HCT116 (cell line): ENCODE data around the gene MAP1LC3B. TPM values are rescaled to one million over a fixed set of nuclear protein-coding genes. Genes with fewer than 3 reads are reported as not detected.
A peak's percentile ranks its signal among the peaks of the same experiment; 100 is the strongest.
"Not testable (repeated sequence)": the region's sequence is repeated elsewhere in the genome, so short reads cannot be mapped to it uniquely, and the experiment has no call there.

Source experiments
- ATAC-seq: fragments of 200-7000 bp; cut with Tn5 transposase; 2 replicates; pipeline ENCODE4 v1.9.1; 2020; ENCODE audit warnings: mild to moderate bottlenecking, moderate library complexity
- BruUV-seq: library from RNA; stranded (reverse); fragments of 400-500 nt; replicated peaks from 2 replicates; lab custom pipeline; 2021; lab: Mats Ljungman, UMichigan
- CTCF ChIA-PET: fragments of 300-600 bp; sonication (Branson Sonifier 250); formaldehyde crosslinking; loops from one replicate; lab custom pipeline; 2021; ENCODE audit warnings: antibody characterized with exemption; lab: Charles Lee
- POLR2A ChIA-PET: fragments of 300-600, 350-600 bp; sonication (Branson Sonifier 250); formaldehyde crosslinking; loops from one replicate; lab custom pipeline; 2021; ENCODE audit warnings: antibody characterized with exemption; lab: Charles Lee
- RAD21 ChIA-PET, 2 experiments: fragments of 300-600 bp; sonication (Branson Sonifier 250); formaldehyde crosslinking; loops; one replicate each; lab custom pipeline; 2023; ENCODE audit warnings: low total read pairs in 2 of 2; ENCODE audit not compliant: uncharacterized antibody in 2 of 2, unreplicated experiment in 2 of 2, low non-redundant PET in 1 of 2; lab: Charles Lee
- DNase-seq: peaks from one replicate; pipeline ENCODE4 v3.0.0-alpha.2; 2010; ENCODE audit warnings: low read depth, low spot score
- H2AFZ ChIP-seq: fragments of 200-600 bp; shearing (Covaris generic), sonication (generic); 2 replicates; pipeline ENCODE4 v1.6.1; 2017; ENCODE audit warnings: low read depth, mixed run types, mixed read lengths, antibody characterized with exemption, low read length; ENCODE audit not compliant: poor library complexity, severe bottlenecking
- H3K27ac ChIP-seq: 2 replicates; pipeline ENCODE4 v1.5.1; 2012; ENCODE audit warnings: low read depth, low read length
- H3K27me3 ChIP-seq: fragments of 200-600 bp; sonication (generic); 2 replicates; pipeline ENCODE4 v1.6.1; 2016; ENCODE audit warnings: mixed run types, low read length, mixed read lengths; ENCODE audit not compliant: insufficient read depth
- H3K36me3 ChIP-seq, 2 experiments: fragments of 200-500 bp in 1 of 2; fragments of 200-600 bp in 1 of 2; sonication (Bioruptor generic) in 1 of 2; sonication (generic) in 1 of 2; 2 replicates each; pipeline versions ENCODE4 v1.5.1 to v1.6.1; 2014 to 2016; ENCODE audit warnings: low read length in 2 of 2, inconsistent platforms in 1 of 2, mixed read lengths in 1 of 2, mixed run types in 1 of 2; ENCODE audit not compliant: insufficient read depth in 2 of 2, control insufficient read depth in 1 of 2
- H3K4me1 ChIP-seq, 2 experiments: fragments of 200-600 bp in 1 of 2; sonication (generic) in 1 of 2; 2 replicates each; pipeline versions ENCODE4 v1.5.1 to v1.6.1; 2012 to 2017; ENCODE audit warnings: low read length in 2 of 2, inconsistent platforms in 1 of 2, mild to moderate bottlenecking in 1 of 2, mixed read lengths in 1 of 2, mixed run types in 1 of 2, moderate library complexity in 1 of 2; ENCODE audit not compliant: insufficient read depth in 2 of 2, control insufficient read depth in 1 of 2
- H3K4me2 ChIP-seq: fragments of 200-600 bp; sonication (generic); 2 replicates; pipeline ENCODE4 v1.6.1; 2017; ENCODE audit warnings: mixed run types, low read length, mixed read lengths
- H3K4me3 ChIP-seq, 2 experiments: fragments of 200-600 bp in 1 of 2; sonication (generic) in 1 of 2; replicated peaks in 1 of 2; 2 replicates each; pipeline ENCODE4 v1.5.1; 2011 to 2016; ENCODE audit warnings: low read length in 2 of 2, control low read depth in 1 of 2, low read depth in 1 of 2, mild to moderate bottlenecking in 1 of 2, mixed read lengths in 1 of 2, mixed run types in 1 of 2
- H3K79me2 ChIP-seq: fragments of 200-600 bp; sonication (generic); 2 replicates; pipeline ENCODE4 v1.6.1; 2017; ENCODE audit warnings: mild to moderate bottlenecking, mixed run types, low read length, moderate library complexity, mixed read lengths; ENCODE audit not compliant: insufficient read depth
- H3K9ac ChIP-seq: fragments of 200-600 bp; sonication (generic); 2 replicates; pipeline ENCODE4 v1.6.1; 2016; ENCODE audit warnings: low read length, mixed read lengths
- H3K9me2 ChIP-seq: fragments of 200-600 bp; sonication (generic), shearing (Covaris generic); 2 replicates; pipeline ENCODE4 v1.6.1; 2017; ENCODE audit warnings: mixed run types, mild to moderate bottlenecking, moderate library complexity; ENCODE audit not compliant: insufficient read depth
- H3K9me3 ChIP-seq, 2 experiments: fragments of 200-500 bp in 1 of 2; fragments of 200-600 bp in 1 of 2; sonication (Bioruptor generic) in 1 of 2; sonication (generic) in 1 of 2; 2 replicates each; pipeline ENCODE4 v1.6.1; 2014 to 2017; ENCODE audit warnings: low read length in 2 of 2, mixed read lengths in 2 of 2, inconsistent platforms in 1 of 2, low read depth in 1 of 2, mild to moderate bottlenecking in 1 of 2, mixed run types in 1 of 2, moderate library complexity in 1 of 2; ENCODE audit not compliant: control insufficient read depth in 1 of 2, insufficient read depth in 1 of 2
- H4K20me1 ChIP-seq: fragments of 200-600 bp; sonication (generic), shearing (Covaris generic); 2 replicates; pipeline ENCODE4 v1.6.1; 2017; ENCODE audit warnings: mixed run types, mild to moderate bottlenecking, moderate library complexity; ENCODE audit not compliant: insufficient read depth
- CTCF ChIP-seq, 3 experiments: fragments of 200-600 bp in 1 of 3; sonication (generic) in 1 of 3; IDR thresholded peaks in 2 of 3; conservative IDR thresholded peaks in 1 of 3; 2 replicates each; pipeline ENCODE4 v1.5.1; 2012 to 2017; ENCODE audit warnings: low read depth in 2 of 3, low read length in 2 of 3, antibody characterized with exemption in 1 of 3, borderline replicate concordance in 1 of 3, control low read depth in 1 of 3, mild to moderate bottlenecking in 1 of 3, mixed read lengths in 1 of 3, mixed run types in 1 of 3, moderate library complexity in 1 of 3; ENCODE audit not compliant: insufficient read depth in 1 of 3
- EZH2phosphoT487 ChIP-seq: fragments of 200-600 bp; IDR thresholded peaks from 2 replicates; pipeline ENCODE4 v1.6.1; 2018; ENCODE audit warnings: antibody characterized with exemption, borderline replicate concordance
- ZFX ChIP-seq: fragments of 450-650 bp; IDR thresholded peaks from 2 replicates; pipeline ENCODE4 v1.6.1; 2017
- intact Hi-C: fragments of 100-400 bp; cut with micrococcal nuclease; formaldehyde crosslinking; loops from 2 replicates; pipeline ENCODE4 v1.10.0; 2022
- total RNA-seq: library from RNA; stranded (reverse); gene quantifications from one replicate; pipeline ENCODE4 v1.2.1, GENCODE V29; 2021; ENCODE audit not compliant: unreplicated experiment

MAP1LC3B gene
- total RNA-seq, 1 experiment from 2014 or later, result 93.8 TPM

DNA sequence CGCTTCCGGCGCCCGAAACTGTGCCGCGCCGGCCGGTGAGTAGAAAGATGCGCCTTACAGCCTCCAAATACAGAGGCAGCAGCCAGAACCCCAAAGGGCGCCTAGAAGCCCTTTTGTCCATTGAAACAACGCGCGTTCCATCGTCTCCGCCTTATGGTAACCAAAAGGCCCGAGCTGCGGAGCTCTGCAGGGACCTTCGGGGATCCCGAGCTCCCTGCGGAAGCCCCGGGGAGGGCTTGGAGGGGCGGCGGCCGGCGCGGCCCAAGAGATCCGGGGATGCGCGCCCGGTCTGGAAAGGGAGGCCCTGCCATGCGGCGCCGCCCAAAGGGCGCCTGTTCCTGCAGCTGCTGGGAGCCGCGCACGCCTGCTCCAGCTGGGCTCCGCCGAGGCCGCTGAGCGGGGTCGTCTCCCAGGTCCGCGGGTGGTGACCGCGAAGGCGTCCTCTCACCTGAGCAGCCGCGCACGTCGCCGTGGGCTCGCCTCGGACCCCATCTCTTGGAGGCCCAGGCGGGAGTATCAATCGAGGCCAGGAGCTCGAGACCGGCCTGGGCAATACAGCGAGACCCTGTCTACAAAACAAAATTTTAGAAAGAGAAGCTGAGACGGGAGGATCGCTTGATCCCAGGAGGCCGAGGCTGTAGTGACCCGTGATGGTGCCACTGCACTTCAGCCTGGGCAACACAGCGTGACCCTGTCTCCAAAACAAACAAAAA is 7.8 kb upstream of the MAP1LC3B start:
- RAD21 ChIA-PET, result interaction anchor here in 1 of 2 experiments (0.6 to 1.5 kb wide), 3 partner anchors 9 to 252 kb away, joined by 3 to 4 read pairs (median 3); no protein-coding TSS in a partner anchor
- CTCF ChIA-PET, result interaction anchor here (1.4 to 1.7 kb wide), 2 partner anchors 10 to 252 kb away, joined by 9 to 24 read pairs; no protein-coding TSS in a partner anchor
- Histone ChIP-seq H3K9ac (peak overlapping the region; percentile 86), H3K27me3 (no peaks in the 10 kb centered on the region), H4K20me1 (peaks cover 14% of the 10 kb centered on the region; the same call in 1 of the 2 replicates), H3K4me3 (peak overlapping the region; percentile 63 to 88), H3K9me2 (no peaks in the 10 kb centered on the region), H3K27ac (peak overlapping the region; percentile 75), H2AFZ (peak overlapping the region; percentile 74), H3K4me2 (peak overlapping the region; percentile 87), H3K36me3 (0 out of 4 replicates have a peak, but pooled peaks cover 0 to 7% of the 10 kb centered on the region in 2 experiments), H3K79me2 (peaks cover 41% of the 10 kb centered on the region), H3K9me3 (no peaks in the 10 kb centered on the region), H3K4me1 (peaks cover 39 to 49% of the 10 kb centered on the region in 2 experiments)
- intact Hi-C loops, result loop anchor here (5.0 kb wide), 1 partner anchor 67 kb away; the partner anchor contains the start of gene C16orf95
- DNase-seq (no peak), ATAC-seq (peak; percentile 33)
- TF ChIP-seq ZFX, result peak; percentile 92
- TF ChIP-seq EZH2phosphoT487, result no peak
- no peak for TF ChIP-seq CTCF (IDR thresholded peaks at IDR 0.05 in 2 of 3, conservative IDR thresholded peaks at IDR 0.05 in 1 of 3; ENCODE audit: borderline replicate concordance in 1 of 3, insufficient read depth in 1 of 3, low read depth in 2 of 3, low read length in 2 of 3)
- BruUV-seq, result no TSS peak
- POLR2A ChIA-PET, result interaction anchor here (0.9 to 2.6 kb wide), 8 partner anchors 8 to 252 kb away, joined by 3 to 17 read pairs (median 6); partner anchors contain the start of genes C16orf95 and MAP1LC3B

DNA sequence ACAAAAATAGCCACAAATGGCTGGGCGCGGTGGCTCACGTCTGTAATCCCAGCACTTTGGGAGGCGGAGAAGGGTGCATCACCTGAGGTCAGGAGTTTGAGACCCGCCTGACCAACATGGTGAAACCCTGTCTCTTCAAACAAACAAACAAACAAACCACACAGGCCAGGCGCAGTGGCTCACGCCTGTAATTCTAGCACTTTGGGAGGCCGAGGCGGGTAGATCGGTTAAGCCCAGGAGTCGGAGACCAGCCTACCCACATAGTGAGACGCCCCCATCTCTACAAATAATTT is 7.3 kb upstream of the MAP1LC3B start:
- not testable (repeated sequence) for ATAC-seq, H3K36me3 ChIP-seq, H3K27me3 ChIP-seq, H3K9me2 ChIP-seq, DNase-seq, H3K9me3 ChIP-seq
- ChIA-PET RAD21 (interaction anchor here in 1 of 2 experiments (0.6 kb wide), 1 partner anchor 60 kb away, joined by 3 read pairs; no protein-coding TSS in a partner anchor), CTCF (interaction anchor here (1.7 kb wide), 1 partner anchor 10 kb away, joined by 24 read pairs; no protein-coding TSS in a partner anchor), POLR2A (interaction anchor here (2.1 to 2.6 kb wide), 2 partner anchors 8 to 16 kb away, joined by 9 to 12 read pairs; partner anchors contain the start of gene MAP1LC3B)
- peaks cover 14% of the 10 kb centered on the region; the same call in 1 of the 2 replicates for H4K20me1 ChIP-seq
- TSS peak; percentile 26 for BruUV-seq
- H3K9ac ChIP-seq, result peak overlapping the region; percentile 86
- peak overlapping the region; percentile 75 for H3K27ac ChIP-seq
- H3K4me3 ChIP-seq, result peak overlapping the region; percentile 63 to 88
- peaks cover 36% of the 10 kb centered on the region for H3K79me2 ChIP-seq
- H3K4me2 ChIP-seq, result peak overlapping the region; percentile 87
- H3K4me1 ChIP-seq, result peaks cover 43 to 54% of the 10 kb centered on the region in 2 experiments
- peak overlapping the region; percentile 74 for H2AFZ ChIP-seq
- intact Hi-C loops, result loop anchor here (5.0 kb wide), 2 partner anchors 68 to 823 kb away; partner anchors contain the start of gene C16orf95
